ENCODE results near the gene CAMK2B.

Gene CAMK2B

DNA sequence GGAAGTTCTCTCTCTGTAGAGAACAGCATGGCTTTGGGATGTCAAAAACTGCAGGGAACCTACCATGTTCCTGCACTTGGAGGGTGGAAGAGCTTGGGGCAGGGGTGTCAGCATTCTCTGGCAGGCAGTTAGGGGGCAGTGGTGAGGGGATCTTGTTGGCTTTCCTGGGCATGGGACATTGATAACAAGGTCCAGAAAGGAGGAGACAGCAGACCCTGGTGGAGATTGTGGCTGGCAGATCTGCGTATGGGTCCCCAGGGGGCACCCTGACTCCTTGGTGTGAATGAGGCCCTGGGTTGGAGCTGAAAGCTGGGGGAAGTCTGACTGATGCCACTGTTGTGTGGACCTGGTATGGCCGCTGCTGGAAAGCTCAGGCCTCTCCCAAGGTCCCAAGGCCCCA is 22.9 kb upstream of the CAMK2B start:
- Histone ChIP-seq H3K4me1 (ENCODE audit: control insufficient read depth, insufficient read depth, low read length) (no peaks in the 10 kb centered on the region), H3K27me3 (ENCODE audit: control insufficient read depth, insufficient read depth, low read length) (peaks cover 5% of the 10 kb centered on the region), H3K36me3 (ENCODE audit: insufficient read depth, low read length) (no peaks in the 10 kb centered on the region), H3K9me3 (replicated peaks; ENCODE audit: low read length) (peaks cover 2% of the 10 kb centered on the region), H3K9ac (ENCODE audit: low read depth, low read length) (no peak overlapping the region), H3K4me3 (ENCODE audit: low read length) (no peak overlapping the region), H3K4me2 (ENCODE audit: low read length) (no peak overlapping the region)

- H3K9ac ChIP-seq (ENCODE audit: low read depth, low read length), result no peak overlapping the region
- peaks cover 6% of the 10 kb centered on the region for H3K9me3 ChIP-seq (replicated peaks; ENCODE audit: low read length)
- H3K36me3 ChIP-seq (ENCODE audit: insufficient read depth, low read length), result no peaks in the 10 kb centered on the region
- H3K4me1 ChIP-seq (ENCODE audit: control insufficient read depth, insufficient read depth, low read length), result no peaks in the 10 kb centered on the region
- H3K4me2 ChIP-seq (ENCODE audit: low read length), result no peak overlapping the region
- H3K27me3 ChIP-seq (ENCODE audit: control insufficient read depth, insufficient read depth, low read length), result peaks cover 5% of the 10 kb centered on the region
- H3K4me3 ChIP-seq (ENCODE audit: low read length), result no peak overlapping the region
These were observed 22.2 kb upstream of the CAMK2B start for GRCh38 chr7:44347546-44348114.

- H3K9ac ChIP-seq (ENCODE audit: low read depth, low read length), result no peak overlapping the region
These were observed 20.7 kb upstream of the CAMK2B start for GRCh38 chr7:44346063-44346462.

DNA sequence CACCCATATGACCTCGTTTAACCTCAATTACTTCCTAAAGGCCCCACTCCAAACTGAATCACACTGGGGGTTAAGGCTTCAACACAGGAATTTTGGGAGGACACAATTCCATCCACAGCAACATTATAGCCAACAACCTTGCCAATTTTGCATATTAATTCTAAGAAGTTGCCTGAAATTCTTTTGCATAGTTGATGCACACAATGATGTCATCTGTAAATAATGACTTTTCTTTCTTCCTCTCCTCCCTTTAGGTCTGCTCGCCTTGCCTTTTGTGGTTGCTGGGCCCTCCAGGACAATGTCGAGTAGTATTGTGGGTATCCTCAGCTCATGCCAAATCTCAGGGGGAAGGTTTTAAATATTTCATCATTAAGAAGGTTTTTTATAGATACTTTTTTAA is 16.0 kb upstream of the CAMK2B start:
- Histone ChIP-seq H3K4me2 (ENCODE audit: low read length) (no peak overlapping the region), H3K4me3 (ENCODE audit: low read length) (no peak overlapping the region), H3K9me3 (replicated peaks; ENCODE audit: low read length) (peaks cover 4% of the 10 kb centered on the region), H3K4me1 (ENCODE audit: control insufficient read depth, insufficient read depth, low read length) (no peaks in the 10 kb centered on the region), H3K9ac (ENCODE audit: low read depth, low read length) (no peak overlapping the region), H3K27me3 (ENCODE audit: control insufficient read depth, insufficient read depth, low read length) (peaks cover 18% of the 10 kb centered on the region), H3K36me3 (ENCODE audit: insufficient read depth, low read length) (no peaks in the 10 kb centered on the region)

More at GRCh38 chr7:44346063-44346462, 20.7 kb upstream of the CAMK2B start:
- Histone ChIP-seq H3K4me2 (ENCODE audit: low read length) (no peak overlapping the region), H3K9me3 (replicated peaks; ENCODE audit: low read length) (peaks cover 6% of the 10 kb centered on the region), H3K4me1 (ENCODE audit: control insufficient read depth, insufficient read depth, low read length) (no peaks in the 10 kb centered on the region), H3K27me3 (ENCODE audit: control insufficient read depth, insufficient read depth, low read length) (peaks cover 5% of the 10 kb centered on the region), H3K36me3 (ENCODE audit: insufficient read depth, low read length) (no peaks in the 10 kb centered on the region), H3K4me3 (ENCODE audit: low read length) (no peak overlapping the region)

- no peaks in the 10 kb centered on the region for H3K4me1 ChIP-seq (ENCODE audit: control insufficient read depth, insufficient read depth, low read length)
- no peak overlapping the region for H3K4me3 ChIP-seq (ENCODE audit: low read length)
- H3K27me3 ChIP-seq (ENCODE audit: control insufficient read depth, insufficient read depth, low read length), result peaks cover 19% of the 10 kb centered on the region
- no peak overlapping the region for H3K9ac ChIP-seq (ENCODE audit: low read depth, low read length)
- H3K36me3 ChIP-seq (ENCODE audit: insufficient read depth, low read length), result no peaks in the 10 kb centered on the region
- no peak overlapping the region for H3K4me2 ChIP-seq (ENCODE audit: low read length)
- peaks cover 4% of the 10 kb centered on the region for H3K9me3 ChIP-seq (replicated peaks; ENCODE audit: low read length)
These were observed 13.2 kb upstream of the CAMK2B start for GRCh38 chr7:44338600-44338999.

GRCh38 chr7:44336491-44336890 is 11.1 kb upstream of the CAMK2B start:
- Histone ChIP-seq H3K9me3 (replicated peaks; ENCODE audit: low read length) (no peaks in the 10 kb centered on the region), H3K4me1 (ENCODE audit: control insufficient read depth, insufficient read depth, low read length) (no peaks in the 10 kb centered on the region), H3K27me3 (ENCODE audit: control insufficient read depth, insufficient read depth, low read length) (peaks cover 19% of the 10 kb centered on the region)

DNA sequence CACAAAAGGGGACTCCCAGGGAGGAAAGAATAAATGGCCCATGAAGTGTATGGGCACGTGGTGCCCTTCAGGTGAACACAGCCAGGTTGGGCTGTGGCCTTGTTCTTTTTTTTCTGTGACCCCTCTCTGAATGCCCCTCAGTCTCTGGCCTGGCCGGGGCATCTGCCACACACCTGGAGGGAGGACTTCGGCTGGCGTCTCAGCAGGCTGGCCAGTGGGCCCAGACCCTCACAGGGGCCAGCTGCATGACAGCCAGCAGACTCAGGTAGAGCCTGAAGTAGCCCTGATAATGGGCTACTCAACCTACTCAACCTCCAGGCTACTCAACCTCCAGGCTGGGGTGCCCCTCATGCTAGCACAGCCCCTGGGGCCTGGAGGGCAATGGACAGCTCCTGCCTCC is 9.8 kb upstream of the CAMK2B start:
- Histone ChIP-seq H3K4me1 (ENCODE audit: control insufficient read depth, insufficient read depth, low read length) (no peaks in the 10 kb centered on the region), H3K4me3 (ENCODE audit: low read length) (no peak overlapping the region), H3K27me3 (ENCODE audit: control insufficient read depth, insufficient read depth, low read length) (peaks cover 21% of the 10 kb centered on the region), H3K9ac (ENCODE audit: low read depth, low read length) (no peak overlapping the region), H3K9me3 (replicated peaks; ENCODE audit: low read length) (no peaks in the 10 kb centered on the region), H3K36me3 (ENCODE audit: insufficient read depth, low read length) (no peaks in the 10 kb centered on the region), H3K4me2 (ENCODE audit: low read length) (no peak overlapping the region)

More at GRCh38 chr7:44336491-44336890, 11.1 kb upstream of the CAMK2B start:
- no peak overlapping the region for H3K4me3 ChIP-seq (ENCODE audit: low read length)
- H3K4me2 ChIP-seq (ENCODE audit: low read length), result no peak overlapping the region
- H3K9ac ChIP-seq (ENCODE audit: low read depth, low read length), result no peak overlapping the region
- H3K36me3 ChIP-seq (ENCODE audit: insufficient read depth, low read length), result no peaks in the 10 kb centered on the region

- peaks cover 24% of the 10 kb centered on the region for H3K27me3 ChIP-seq (ENCODE audit: control insufficient read depth, insufficient read depth, low read length)
- no peak overlapping the region for H3K4me2 ChIP-seq (ENCODE audit: low read length)
- no peaks in the 10 kb centered on the region for H3K4me1 ChIP-seq (ENCODE audit: control insufficient read depth, insufficient read depth, low read length)
- no peaks in the 10 kb centered on the region for H3K36me3 ChIP-seq (ENCODE audit: insufficient read depth, low read length)
- H3K9me3 ChIP-seq (replicated peaks; ENCODE audit: low read length), result no peaks in the 10 kb centered on the region
- H3K4me3 ChIP-seq (ENCODE audit: low read length), result no peak overlapping the region
- no peak overlapping the region for H3K9ac ChIP-seq (ENCODE audit: low read depth, low read length)
These were observed 9.3 kb upstream of the CAMK2B start for GRCh38 chr7:44334734-44335097.

- Histone ChIP-seq H3K4me1 (ENCODE audit: control insufficient read depth, insufficient read depth, low read length) (no peaks in the 10 kb centered on the region), H3K36me3 (ENCODE audit: insufficient read depth, low read length) (no peaks in the 10 kb centered on the region), H3K4me3 (ENCODE audit: low read length) (no peak overlapping the region), H3K27me3 (ENCODE audit: control insufficient read depth, insufficient read depth, low read length) (peaks cover 26% of the 10 kb centered on the region), H3K9me3 (replicated peaks; ENCODE audit: low read length) (no peaks in the 10 kb centered on the region), H3K9ac (ENCODE audit: low read depth, low read length) (no peak overlapping the region), H3K4me2 (ENCODE audit: low read length) (no peak overlapping the region)
These were observed 8.7 kb upstream of the CAMK2B start for GRCh38 chr7:44333911-44334733.

DNA sequence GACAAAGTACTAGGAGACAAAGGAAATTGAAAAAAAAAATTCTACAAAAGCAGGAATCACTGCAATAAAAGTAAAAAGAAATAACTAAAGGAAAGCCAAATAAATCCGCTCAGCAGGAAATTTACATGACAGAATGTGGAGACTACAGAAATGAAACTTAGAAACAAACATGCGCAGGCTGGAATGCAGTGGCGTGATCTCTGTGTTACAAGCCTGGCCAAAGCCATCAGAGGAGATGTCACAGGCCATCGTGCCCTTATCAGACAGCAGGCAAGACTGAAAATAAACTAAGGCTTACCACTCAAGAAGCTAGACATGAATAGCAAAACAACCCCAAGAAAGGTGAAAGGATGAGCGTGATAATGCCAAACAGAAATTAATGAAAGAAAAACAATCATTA is 6.3 kb upstream of the CAMK2B start:
- Histone ChIP-seq H3K4me1 (ENCODE audit: control insufficient read depth, insufficient read depth, low read length) (no peaks in the 10 kb centered on the region), H3K27me3 (ENCODE audit: control insufficient read depth, insufficient read depth, low read length) (peaks cover 39% of the 10 kb centered on the region), H3K9me3 (replicated peaks; ENCODE audit: low read length) (no peaks in the 10 kb centered on the region), H3K4me2 (ENCODE audit: low read length) (no peak overlapping the region), H3K9ac (ENCODE audit: low read depth, low read length) (no peak overlapping the region), H3K36me3 (ENCODE audit: insufficient read depth, low read length) (no peaks in the 10 kb centered on the region), H3K4me3 (ENCODE audit: low read length) (no peak overlapping the region)

GRCh38 chr7:44330331-44330730 is 4.9 kb upstream of the CAMK2B start:
- Histone ChIP-seq H3K9me3 (replicated peaks; ENCODE audit: low read length) (no peaks in the 10 kb centered on the region), H3K9ac (ENCODE audit: low read depth, low read length) (no peak overlapping the region), H3K4me1 (ENCODE audit: control insufficient read depth, insufficient read depth, low read length) (no peaks in the 10 kb centered on the region), H3K4me2 (ENCODE audit: low read length) (no peak overlapping the region), H3K4me3 (ENCODE audit: low read length) (no peak overlapping the region), H3K27me3 (ENCODE audit: control insufficient read depth, insufficient read depth, low read length) (peaks cover 40% of the 10 kb centered on the region), H3K36me3 (ENCODE audit: insufficient read depth, low read length) (no peaks in the 10 kb centered on the region)

GRCh38 chr7:44329888-44330287 is 4.5 kb upstream of the CAMK2B start:
- Histone ChIP-seq H3K4me2 (ENCODE audit: low read length) (no peak overlapping the region), H3K4me3 (ENCODE audit: low read length) (no peak overlapping the region), H3K27me3 (ENCODE audit: control insufficient read depth, insufficient read depth, low read length) (peaks cover 40% of the 10 kb centered on the region), H3K9ac (ENCODE audit: low read depth, low read length) (no peak overlapping the region), H3K36me3 (ENCODE audit: insufficient read depth, low read length) (no peaks in the 10 kb centered on the region), H3K4me1 (ENCODE audit: control insufficient read depth, insufficient read depth, low read length) (no peaks in the 10 kb centered on the region), H3K9me3 (replicated peaks; ENCODE audit: low read length) (no peaks in the 10 kb centered on the region)

Measured in skeletal muscle satellite cell (primary cell).